Neural progenitor cell (in vitro differentiated cells): Measurements from ENCODE around the gene ARHGAP21. TPM values are rescaled to one million over a fixed set of nuclear protein-coding genes. Genes with fewer than 3 reads are reported as not detected.
"Not testable (repeated sequence)": the region's sequence is repeated elsewhere in the genome, so short reads cannot be mapped to it uniquely, and the experiment has no call there.

Source experiments
- DNase-seq: peaks from one replicate; pipeline ENCODE4 v3.0.0-alpha.2; 2016; ENCODE audit warnings: low spot score
- H2AFZ ChIP-seq: fragments of 200-600 bp; sonication (generic); replicated peaks from 2 replicates; pipeline ENCODE4 v1.6.1; 2016; ENCODE audit warnings: antibody characterized with exemption
- H3F3A ChIP-seq: fragments of 200-600 bp; sonication (generic); 2 replicates; pipeline ENCODE4 v1.6.1; 2016; ENCODE audit warnings: antibody characterized with exemption, low read depth
- H3K27ac ChIP-seq: fragments of 200-600 bp; sonication (generic); 2 replicates; pipeline ENCODE4 v1.5.1; 2016; ENCODE audit warnings: mild to moderate bottlenecking
- H3K27me3 ChIP-seq: fragments of 200-600 bp; sonication (generic); 2 replicates; pipeline ENCODE4 v1.6.1; 2016; ENCODE audit warnings: mild to moderate bottlenecking, moderate library complexity
- H3K36me3 ChIP-seq: fragments of 200-600 bp; sonication (generic); 2 replicates; pipeline ENCODE4 v1.5.1; 2016
- H3K4me1 ChIP-seq: fragments of 200-600 bp; sonication (generic); 2 replicates; pipeline ENCODE4 v1.6.1; 2016; ENCODE audit warnings: mixed run types
- H3K4me2 ChIP-seq: fragments of 200-600 bp; sonication (generic); 2 replicates; pipeline ENCODE4 v1.6.1; 2016
- H3K4me3 ChIP-seq: fragments of 200-600 bp; sonication (generic); 2 replicates; pipeline ENCODE4 v1.5.1; 2016
- H3K79me2 ChIP-seq: fragments of 200-600 bp; sonication (generic); 2 replicates; pipeline ENCODE4 v1.6.1; 2016; ENCODE audit warnings: low read depth
- H3K9ac ChIP-seq: fragments of 200-600 bp; sonication (generic); 2 replicates; pipeline ENCODE4 v1.6.1; 2016
- H3K9me3 ChIP-seq: fragments of 200-600 bp; sonication (generic); 2 replicates; pipeline ENCODE4 v1.5.1; 2016; ENCODE audit warnings: low read depth
- H4K20me1 ChIP-seq: fragments of 200-600 bp; sonication (generic); 2 replicates; pipeline ENCODE4 v1.6.1; 2016; ENCODE audit warnings: low read depth
- H3K27ac Mint-ChIP-seq: 3 replicates; pipeline ENCODE4 v1.8.0; 2021; ENCODE audit warnings: mixed read lengths
- H3K27me3 Mint-ChIP-seq: 2 replicates; pipeline ENCODE4 v1.8.0; 2022; ENCODE audit warnings: low read depth, mild to moderate bottlenecking, inconsistent platforms, moderate library complexity, mixed read lengths; ENCODE audit not compliant: insufficient read depth
- H3K36me3 Mint-ChIP-seq: 3 replicates; pipeline ENCODE4 v1.8.0; 2021; ENCODE audit warnings: mixed read lengths
- H3K4me1 Mint-ChIP-seq: 3 replicates; pipeline ENCODE4 v1.8.0; 2021; ENCODE audit warnings: mixed read lengths
- H3K4me3 Mint-ChIP-seq: 3 replicates; pipeline ENCODE4 v1.8.0; 2021; ENCODE audit warnings: mild to moderate bottlenecking, moderate library complexity, mixed read lengths
- H3K9me3 Mint-ChIP-seq: 3 replicates; pipeline ENCODE4 v1.8.0; 2020; ENCODE audit warnings: mixed read lengths
- EZH2 ChIP-seq: fragments of 200-600 bp; sonication (generic); IDR thresholded peaks from 2 replicates; pipeline ENCODE4 v1.6.1; 2017; ENCODE audit warnings: antibody characterized with exemption, mild to moderate bottlenecking, moderate library complexity
- EZH2phosphoT487 ChIP-seq: fragments of 200-600 bp; sonication (generic); IDR thresholded peaks from 2 replicates; pipeline ENCODE4 v1.6.1; 2017; ENCODE audit warnings: antibody characterized with exemption
- total RNA-seq: library from RNA; depleted of rRNA; stranded (reverse); fragments of >200 nt; gene quantifications from 2 replicates; pipeline ENCODE4 v1.2.3, GENCODE V29; 2015; ENCODE audit warnings: low replicate concordance
- TF ChIP-seq, protein P1 (sequence below): fragments of 200-600 bp; sonication (generic); IDR thresholded peaks from 2 replicates; pipeline ENCODE4 v1.5.1; 2017; ENCODE audit warnings: antibody characterized with exemption, mild to moderate bottlenecking

ARHGAP21 gene
- total RNA-seq, 1 donor from 2014 or later = 65.7 TPM

DNA sequence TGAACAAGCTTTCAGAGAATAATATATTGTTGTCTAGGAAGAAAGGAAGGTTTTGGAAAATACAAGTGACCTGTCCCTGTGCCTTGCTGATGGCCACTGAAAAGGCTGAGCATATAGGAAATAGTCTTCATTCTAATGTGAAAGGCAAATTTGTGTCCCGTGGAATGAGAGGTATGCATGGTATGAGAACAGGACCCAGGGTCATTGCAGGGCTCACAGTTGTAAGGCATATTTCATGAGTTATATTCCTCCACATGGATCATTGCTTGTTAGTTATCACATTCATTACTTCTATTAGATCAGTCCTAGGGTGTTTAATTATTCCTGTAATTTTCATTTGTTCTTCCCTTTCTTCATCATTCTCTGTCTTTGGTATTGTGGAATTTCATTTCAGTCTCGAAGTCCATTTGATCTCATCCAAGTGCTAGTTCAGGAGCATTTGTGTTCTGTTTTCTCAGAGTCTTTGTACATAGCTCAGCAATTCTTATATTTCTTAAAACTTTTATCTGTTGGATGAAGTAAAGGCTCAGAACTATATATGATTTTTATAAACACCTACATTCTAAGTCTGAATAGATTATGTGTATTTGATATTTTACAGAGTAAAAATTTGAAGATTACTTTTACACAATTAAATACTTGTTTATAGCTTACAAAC, 39.4 kb upstream of the ARHGAP21 start:
- no peak overlapping the region for H3K4me3 ChIP-seq
- DNase-seq = no peak
- TF ChIP-seq, protein P1, sequence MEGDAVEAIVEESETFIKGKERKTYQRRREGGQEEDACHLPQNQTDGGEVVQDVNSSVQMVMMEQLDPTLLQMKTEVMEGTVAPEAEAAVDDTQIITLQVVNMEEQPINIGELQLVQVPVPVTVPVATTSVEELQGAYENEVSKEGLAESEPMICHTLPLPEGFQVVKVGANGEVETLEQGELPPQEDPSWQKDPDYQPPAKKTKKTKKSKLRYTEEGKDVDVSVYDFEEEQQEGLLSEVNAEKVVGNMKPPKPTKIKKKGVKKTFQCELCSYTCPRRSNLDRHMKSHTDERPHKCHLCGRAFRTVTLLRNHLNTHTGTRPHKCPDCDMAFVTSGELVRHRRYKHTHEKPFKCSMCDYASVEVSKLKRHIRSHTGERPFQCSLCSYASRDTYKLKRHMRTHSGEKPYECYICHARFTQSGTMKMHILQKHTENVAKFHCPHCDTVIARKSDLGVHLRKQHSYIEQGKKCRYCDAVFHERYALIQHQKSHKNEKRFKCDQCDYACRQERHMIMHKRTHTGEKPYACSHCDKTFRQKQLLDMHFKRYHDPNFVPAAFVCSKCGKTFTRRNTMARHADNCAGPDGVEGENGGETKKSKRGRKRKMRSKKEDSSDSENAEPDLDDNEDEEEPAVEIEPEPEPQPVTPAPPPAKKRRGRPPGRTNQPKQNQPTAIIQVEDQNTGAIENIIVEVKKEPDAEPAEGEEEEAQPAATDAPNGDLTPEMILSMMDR = no peak
- TF ChIP-seq EZH2 = no peak
- TF ChIP-seq EZH2phosphoT487 = no peak

DNA sequence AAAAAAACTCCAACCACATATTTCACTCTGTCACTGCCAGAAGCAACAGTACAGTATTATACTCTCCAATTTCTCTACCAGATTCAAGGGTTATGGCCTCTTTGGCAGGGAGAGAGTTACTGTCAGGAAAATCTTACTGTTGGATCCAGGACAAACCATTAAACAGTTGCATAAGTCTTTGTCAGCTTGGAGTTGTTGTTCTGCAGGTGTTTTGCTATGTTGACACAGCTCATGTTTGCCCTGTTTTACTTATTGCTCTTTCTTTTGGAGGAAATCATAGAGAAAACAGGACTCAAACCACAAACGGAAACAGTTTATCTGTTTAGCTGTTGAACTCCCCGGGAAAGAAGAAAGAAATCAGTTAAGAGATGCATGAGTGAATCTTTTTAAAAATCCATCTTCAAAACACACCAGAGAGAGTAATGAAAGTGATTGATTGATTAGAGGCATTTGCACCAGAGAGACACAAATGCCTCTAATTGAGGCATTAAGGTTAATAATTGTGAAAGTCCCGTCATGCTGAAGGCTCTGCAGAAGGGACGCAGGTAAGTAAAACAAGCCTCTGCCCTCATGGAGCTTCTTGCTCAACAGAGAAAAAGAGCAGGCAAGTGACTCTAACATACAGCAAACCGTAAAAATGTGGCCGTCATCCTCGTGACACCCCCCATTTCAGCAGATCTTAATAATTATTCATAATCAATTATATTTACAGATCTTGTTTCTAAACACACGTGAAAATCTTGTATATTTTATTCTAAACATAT, 38.7 kb upstream of the ARHGAP21 start:
- no peaks in the 10 kb centered on the region for H3K36me3 ChIP-seq
- H3F3A ChIP-seq = no peaks in the 10 kb centered on the region
- no peak overlapping the region for H3K4me3 ChIP-seq
- Mint-ChIP-seq H3K4me1 (peaks cover 23% of the 10 kb centered on the region), H3K27ac (no peak overlapping the region), H3K4me3 (no peak overlapping the region), H3K36me3 (no peaks in the 10 kb centered on the region), H3K9me3 (peaks cover 35% of the 10 kb centered on the region), H3K27me3 (no peaks in the 10 kb centered on the region)
- no peaks in the 10 kb centered on the region for H3K79me2 ChIP-seq
- no peaks in the 10 kb centered on the region for H4K20me1 ChIP-seq
- H2AFZ ChIP-seq = no peak overlapping the region
- no peaks in the 10 kb centered on the region for H3K4me1 ChIP-seq
- H3K4me2 ChIP-seq = no peak overlapping the region
- no peak overlapping the region for H3K9ac ChIP-seq
- no peaks in the 10 kb centered on the region for H3K27me3 ChIP-seq
- no peak for DNase-seq
- TF ChIP-seq EZH2 (no peak), EZH2phosphoT487 (no peak)
- TF ChIP-seq, protein P1 = no peak
- no peaks in the 10 kb centered on the region for H3K9me3 ChIP-seq
- H3K27ac ChIP-seq = no peak overlapping the region

More for the DNA sequence above, 39.4 kb upstream of the ARHGAP21 start:
- no peaks in the 10 kb centered on the region for H3K9me3 ChIP-seq
- peaks cover 23% of the 10 kb centered on the region for H3K4me1 Mint-ChIP-seq
- no peak overlapping the region for H3K27ac ChIP-seq
- H3K4me3 Mint-ChIP-seq = no peak overlapping the region
- H3K36me3 Mint-ChIP-seq = no peaks in the 10 kb centered on the region
- no peaks in the 10 kb centered on the region for H3K4me1 ChIP-seq
- H2AFZ ChIP-seq = no peak overlapping the region
- H3K9me3 Mint-ChIP-seq = peaks cover 35% of the 10 kb centered on the region
- H3K36me3 ChIP-seq = no peaks in the 10 kb centered on the region
- no peak overlapping the region for H3K4me2 ChIP-seq
- H3K9ac ChIP-seq = no peak overlapping the region
- H3K79me2 ChIP-seq = no peaks in the 10 kb centered on the region
- no peaks in the 10 kb centered on the region for H3K27me3 ChIP-seq
- no peaks in the 10 kb centered on the region for H3F3A ChIP-seq
- no peaks in the 10 kb centered on the region for H4K20me1 ChIP-seq
- peak overlapping the region; percentile 23 for H3K27ac Mint-ChIP-seq
- no peaks in the 10 kb centered on the region for H3K27me3 Mint-ChIP-seq

DNA sequence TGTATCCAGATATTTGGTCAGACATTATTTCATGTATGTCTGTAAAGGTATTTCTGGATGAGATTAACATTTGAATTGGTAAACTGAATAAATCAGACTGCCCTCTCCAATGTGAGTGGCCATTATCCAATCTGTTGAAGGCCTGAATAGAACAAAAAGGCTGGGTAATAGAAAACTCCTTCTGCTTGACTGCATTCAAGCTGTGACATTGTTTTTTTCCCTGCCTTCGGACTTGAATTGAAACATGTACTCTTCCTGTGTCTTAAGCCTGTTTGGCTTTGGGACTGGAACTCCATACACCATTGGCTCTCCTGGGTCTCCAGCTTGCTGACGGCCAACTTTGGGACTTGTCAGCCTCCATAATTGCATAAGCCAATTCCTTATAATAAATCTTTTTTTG, 36.0 kb upstream of the ARHGAP21 start:
- no peaks in the 10 kb centered on the region for H3K4me1 ChIP-seq
- H3K9ac ChIP-seq = no peak overlapping the region
- no peaks in the 10 kb centered on the region for H3K36me3 ChIP-seq
- no peak overlapping the region for H3K4me2 ChIP-seq
- H3K4me3 Mint-ChIP-seq = no peak overlapping the region
- no peaks in the 10 kb centered on the region for H3F3A ChIP-seq
- H3K36me3 Mint-ChIP-seq = no peaks in the 10 kb centered on the region
- H3K9me3 Mint-ChIP-seq = peaks cover 23% of the 10 kb centered on the region
- TF ChIP-seq EZH2 = no peak
- TF ChIP-seq, protein P1 = no peak
- TF ChIP-seq EZH2phosphoT487 = no peak
- no peak overlapping the region for H2AFZ ChIP-seq
- H3K27me3 Mint-ChIP-seq = no peaks in the 10 kb centered on the region
- no peak overlapping the region for H3K27ac ChIP-seq
- no peaks in the 10 kb centered on the region for H3K79me2 ChIP-seq
- H3K27ac Mint-ChIP-seq = no peak overlapping the region
- DNase-seq = peak; percentile 66
- peaks cover 23% of the 10 kb centered on the region for H3K4me1 Mint-ChIP-seq
- no peaks in the 10 kb centered on the region for H3K9me3 ChIP-seq
- H4K20me1 ChIP-seq = no peaks in the 10 kb centered on the region
- H3K4me3 ChIP-seq = no peak overlapping the region
- no peaks in the 10 kb centered on the region for H3K27me3 ChIP-seq

DNA sequence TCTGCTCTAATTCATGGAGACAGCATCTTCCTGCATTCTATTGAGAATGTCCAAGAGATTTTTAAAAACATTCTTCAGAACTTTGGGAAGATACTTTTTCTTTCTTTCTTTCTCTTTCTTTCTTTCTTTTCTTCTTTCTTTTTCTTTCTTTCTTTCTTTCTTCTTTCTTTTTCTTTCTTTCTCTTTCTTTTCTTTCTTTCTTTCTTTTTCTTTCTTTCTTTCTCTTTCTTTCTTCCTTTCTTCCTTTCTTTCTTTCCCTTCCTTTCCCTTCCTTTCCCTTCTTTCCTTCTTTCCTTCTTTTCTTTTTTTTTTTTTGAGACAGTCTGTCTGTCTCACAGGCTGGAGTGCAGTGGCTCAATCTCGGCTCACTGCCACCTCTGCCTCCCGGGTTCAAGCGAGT, 34.6 kb upstream of the ARHGAP21 start:
- not testable (repeated sequence) for H3K9me3 ChIP-seq, H3K4me1 ChIP-seq, H3K36me3 Mint-ChIP-seq, H3K4me3 ChIP-seq, H3K79me2 ChIP-seq, H3K36me3 ChIP-seq, H3K27ac Mint-ChIP-seq, H2AFZ ChIP-seq, H3K27me3 ChIP-seq, H3F3A ChIP-seq, H3K4me3 Mint-ChIP-seq, H3K4me2 ChIP-seq, DNase-seq, H4K20me1 ChIP-seq, H3K27me3 Mint-ChIP-seq, H3K27ac ChIP-seq, H3K9ac ChIP-seq
- Mint-ChIP-seq H3K4me1 (peaks cover 22% of the 10 kb centered on the region), H3K9me3 (peaks cover 13% of the 10 kb centered on the region)
